GM13976 (cell line): ENCODE measurements around the gene PTCD3.

Source experiments
- DNase-seq: peaks from one replicate; pipeline ENCODE4 v3.0.0; 2012; ENCODE audit warnings: low spot score
- in situ Hi-C: fragments of 300-500 bp; cut with MboI; formaldehyde crosslinking; loops from one replicate; pipeline ENCODE4 v1.12.0; 2022; ENCODE audit warnings: low sequenced_read_pairs, mixed read lengths, inconsistent platforms; ENCODE audit not compliant: unreplicated experiment
- TF ChIP-seq, protein P1 (sequence below): IDR thresholded peaks from 2 replicates; pipeline ENCODE4 v1.5.1; 2012; ENCODE audit warnings: borderline replicate concordance, mild to moderate bottlenecking; ENCODE audit not compliant: insufficient read depth; ENCODE audit errors: extremely low read depth, missing control alignments, control extremely low read depth

The PTCD3 gene

DNA sequence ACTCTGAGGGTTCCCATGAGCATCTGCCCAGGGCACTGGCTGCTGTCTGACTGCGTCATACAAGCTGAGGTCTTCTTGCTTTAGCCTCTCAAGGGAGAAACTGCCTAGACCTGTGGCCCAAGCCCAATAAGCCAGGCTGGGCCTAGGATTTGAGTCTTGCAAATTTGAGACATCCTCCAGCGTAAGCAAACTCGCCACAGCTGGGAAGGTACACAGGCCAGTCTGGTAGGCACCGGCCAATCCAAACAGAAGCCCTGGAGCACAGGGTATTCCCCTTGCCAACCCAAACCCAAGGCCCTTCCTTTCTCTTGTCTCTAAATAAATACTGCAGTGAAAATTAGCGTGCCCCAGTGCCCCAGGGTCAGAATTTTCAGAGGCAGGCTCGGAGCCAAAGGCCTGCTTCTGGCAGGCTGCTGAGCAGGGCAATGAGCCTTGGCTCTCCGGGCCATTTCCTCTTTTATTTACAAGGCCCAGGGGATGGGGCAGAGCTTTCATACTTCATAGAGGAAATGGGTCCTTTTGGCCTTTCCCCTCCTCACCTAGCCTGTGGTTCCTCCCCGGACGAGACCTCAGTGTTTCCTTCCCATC lies 33.7 kb upstream of the PTCD3 start:
- in situ Hi-C loops, result no loop called here
- TF ChIP-seq, protein P1, sequence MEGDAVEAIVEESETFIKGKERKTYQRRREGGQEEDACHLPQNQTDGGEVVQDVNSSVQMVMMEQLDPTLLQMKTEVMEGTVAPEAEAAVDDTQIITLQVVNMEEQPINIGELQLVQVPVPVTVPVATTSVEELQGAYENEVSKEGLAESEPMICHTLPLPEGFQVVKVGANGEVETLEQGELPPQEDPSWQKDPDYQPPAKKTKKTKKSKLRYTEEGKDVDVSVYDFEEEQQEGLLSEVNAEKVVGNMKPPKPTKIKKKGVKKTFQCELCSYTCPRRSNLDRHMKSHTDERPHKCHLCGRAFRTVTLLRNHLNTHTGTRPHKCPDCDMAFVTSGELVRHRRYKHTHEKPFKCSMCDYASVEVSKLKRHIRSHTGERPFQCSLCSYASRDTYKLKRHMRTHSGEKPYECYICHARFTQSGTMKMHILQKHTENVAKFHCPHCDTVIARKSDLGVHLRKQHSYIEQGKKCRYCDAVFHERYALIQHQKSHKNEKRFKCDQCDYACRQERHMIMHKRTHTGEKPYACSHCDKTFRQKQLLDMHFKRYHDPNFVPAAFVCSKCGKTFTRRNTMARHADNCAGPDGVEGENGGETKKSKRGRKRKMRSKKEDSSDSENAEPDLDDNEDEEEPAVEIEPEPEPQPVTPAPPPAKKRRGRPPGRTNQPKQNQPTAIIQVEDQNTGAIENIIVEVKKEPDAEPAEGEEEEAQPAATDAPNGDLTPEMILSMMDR, result no peak
- DNase-seq, result no peak

DNA sequence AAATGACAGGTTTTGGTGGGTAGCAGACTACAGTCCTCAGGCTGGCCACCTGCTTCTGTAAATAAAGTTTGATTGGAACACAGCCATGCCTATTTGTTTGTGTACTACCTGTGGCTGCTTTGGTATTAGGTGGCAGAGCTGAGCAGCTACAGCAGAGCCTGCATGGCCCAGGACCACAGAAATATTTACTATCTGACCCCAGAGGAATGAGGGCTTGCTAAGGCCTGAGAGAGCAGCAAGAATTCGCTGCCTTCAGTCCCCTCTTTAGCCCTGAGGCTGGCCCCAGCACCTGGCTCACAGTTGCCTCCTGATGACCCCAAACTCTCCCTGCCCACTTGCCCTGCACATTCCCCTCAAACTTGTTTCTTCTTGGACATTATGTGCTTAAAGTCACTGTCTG lies 32.8 kb upstream of the PTCD3 start:
- TF ChIP-seq, protein P1, result no peak
- no peak for DNase-seq
- in situ Hi-C loops, result no loop called here

DNA sequence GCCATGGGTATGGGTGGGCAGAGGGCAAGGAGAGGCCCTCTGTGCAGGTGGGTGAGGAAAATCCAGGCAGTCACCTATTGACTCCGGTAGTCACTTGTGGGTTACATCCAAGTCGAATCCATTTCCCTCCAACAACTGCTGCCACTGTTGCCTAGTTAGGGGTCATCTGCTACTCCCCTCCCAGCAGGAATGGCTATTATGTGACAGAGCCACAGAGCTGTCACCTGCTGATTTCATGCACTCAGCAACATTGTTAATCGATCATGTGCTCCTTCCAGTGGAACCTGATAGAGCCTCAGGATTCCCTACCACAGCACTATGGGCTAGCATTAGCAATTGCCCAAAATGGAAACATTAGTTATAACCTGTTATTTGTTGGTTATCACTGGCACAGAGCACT lies 31.8 kb upstream of the PTCD3 start:
- TF ChIP-seq, protein P1, result no peak
- no peak for DNase-seq
- in situ Hi-C loops, result no loop called here

DNA sequence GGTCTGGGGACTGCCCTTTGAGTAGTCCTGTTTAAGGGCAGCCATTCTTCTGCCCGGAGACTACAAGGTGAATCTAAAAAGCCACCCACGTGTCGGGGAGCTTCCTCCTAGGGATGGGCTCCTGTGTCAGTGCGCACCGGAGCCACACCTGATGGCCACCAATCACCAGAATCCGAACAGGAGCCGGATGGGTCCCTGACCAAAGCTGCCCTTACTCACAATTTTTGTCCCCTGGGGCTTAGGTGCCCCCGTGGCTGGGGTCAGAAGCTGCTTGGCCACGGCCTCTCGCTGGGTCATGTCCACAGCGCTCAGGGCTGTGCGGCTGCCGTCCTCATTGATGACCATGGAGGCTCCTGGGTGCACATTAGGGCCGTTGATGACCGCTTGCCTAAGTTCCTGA lies 31.2 kb upstream of the PTCD3 start:
- TF ChIP-seq, protein P1, result no peak
- DNase-seq, result no peak
- in situ Hi-C loops, result loop anchor here (5.0 kb wide), 1 partner anchor 248 kb away; no protein-coding TSS in a partner anchor

DNA sequence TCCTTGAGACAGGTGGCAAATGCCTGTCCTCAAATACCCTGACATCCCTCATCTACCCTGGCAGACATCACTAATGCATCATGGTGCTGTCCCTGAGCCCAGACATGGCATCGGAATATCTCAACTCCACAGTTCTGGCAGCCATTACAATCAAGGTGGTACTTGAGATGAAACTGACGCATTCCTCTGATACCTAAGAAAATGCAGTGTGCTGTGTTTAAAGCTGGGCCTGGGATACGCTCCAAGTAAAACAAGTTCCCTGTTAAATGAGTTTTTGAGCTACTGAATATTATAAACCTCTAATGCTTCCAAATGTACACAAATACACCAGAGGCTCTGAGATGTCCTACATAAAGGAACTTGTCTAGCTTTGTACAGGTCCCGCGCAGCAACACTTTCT lies 30.1 kb upstream of the PTCD3 start:
- in situ Hi-C loops, result loop anchor here (5.0 kb wide), 1 partner anchor 249 kb away; no protein-coding TSS in a partner anchor
- TF ChIP-seq, protein P1, result no peak
- no peak for DNase-seq

DNA sequence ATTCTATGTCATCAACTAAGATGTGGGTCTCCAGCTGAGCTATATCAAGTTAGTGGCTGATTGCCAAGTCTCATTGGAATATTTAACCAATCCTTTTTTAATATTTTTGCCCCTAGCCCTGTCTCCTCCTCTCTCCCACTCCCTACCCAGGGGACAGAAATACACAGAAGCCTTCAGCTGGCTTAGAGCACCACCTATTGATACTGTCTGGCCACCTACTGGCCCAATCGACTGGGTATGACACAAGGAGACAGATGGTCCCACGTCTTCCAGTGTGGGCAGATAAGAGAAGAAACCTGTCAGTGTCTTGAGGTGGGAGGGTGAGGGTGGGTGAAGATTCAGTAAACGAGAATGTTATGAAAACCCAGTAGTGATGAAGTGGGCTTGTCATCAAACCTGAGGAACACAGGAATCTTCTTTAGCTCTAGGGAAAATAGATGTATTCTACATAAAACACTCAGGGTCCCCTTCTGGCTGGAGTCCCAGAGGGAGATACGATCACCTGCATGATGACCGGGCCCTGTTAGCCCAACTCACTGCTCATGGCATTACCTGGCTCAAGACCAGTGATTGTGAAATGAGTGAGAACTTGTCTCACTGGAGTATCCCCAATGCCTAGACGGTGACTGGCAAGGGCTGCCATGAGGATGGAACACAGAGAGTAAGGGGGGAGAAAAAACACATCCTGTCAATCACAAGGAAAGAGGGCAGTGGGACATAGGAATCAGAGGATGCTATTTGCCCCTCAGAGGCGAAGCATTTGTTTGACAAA lies 27.1 kb upstream of the PTCD3 start:
- in situ Hi-C loops, result loop anchor here (5.0 kb wide), 1 partner anchor 252 kb away; no protein-coding TSS in a partner anchor
- TF ChIP-seq, protein P1, result peak; percentile 58
- DNase-seq, result peak; percentile 47
